Left kidney (tissue), 8 donors: Measurements from ENCODE around the gene POLR3K. TPM values are rescaled to one million over a fixed set of nuclear protein-coding genes. Genes with fewer than 3 reads are reported as not detected.

Source experiments
- DNase-seq: peaks from one replicate; pipeline ENCODE4 v3.0.0-alpha.2; 2013
- long read RNA-seq, 8 donors: transcript quantifications; one replicate each; lab custom pipeline, GENCODE V29; 2026
- polyA plus RNA-seq: library from polyadenylated mRNA; unstranded; fragments of 120-200 nt; gene quantifications from one replicate; pipeline ENCODE4 v1.2.1, GENCODE V29; 2013; ENCODE audit not compliant: insufficient read length

Gene POLR3K
- polyA plus RNA-seq = 14.3 TPM
- long read RNA-seq, donor 1, transcript POLR3K-201 (3 exons, 1,392 nt) = major isoform, 29 of 30 reads
- long read RNA-seq, donor 1, partial matches to known transcripts = 0 of 30 reads
- long read RNA-seq, donor 1, other reads (novel, unspliced or antisense) = 0 of 30 reads
- long read RNA-seq, donor 2, transcript POLR3K-201 (3 exons, 1,392 nt) = major isoform, 22 of 22 reads
- long read RNA-seq, donor 2, partial matches to known transcripts = 0 of 22 reads
- long read RNA-seq, donor 2, other reads (novel, unspliced or antisense) = 0 of 22 reads
- long read RNA-seq, donor 3, transcript POLR3K-201 (3 exons, 1,392 nt) = major isoform, 17 of 91 reads
- long read RNA-seq, donor 3, partial matches to known transcripts = 21 of 91 reads
- long read RNA-seq, donor 3, other reads (novel, unspliced or antisense) = 53 of 91 reads
- long read RNA-seq, donor 4, partial matches to known transcripts = 0 of 1 reads
- long read RNA-seq, donor 4, other reads (novel, unspliced or antisense) = 0 of 1 reads
- long read RNA-seq, donor 5, transcript POLR3K-201 (3 exons, 1,392 nt) = major isoform, 47 of 48 reads
- long read RNA-seq, donor 5, partial matches to known transcripts = 0 of 48 reads
- long read RNA-seq, donor 5, other reads (novel, unspliced or antisense) = 0 of 48 reads
- long read RNA-seq, donor 6, transcript POLR3K-201 (3 exons, 1,392 nt) = major isoform, 24 of 26 reads
- long read RNA-seq, donor 6, partial matches to known transcripts = 0 of 26 reads
- long read RNA-seq, donor 6, other reads (novel, unspliced or antisense) = 0 of 26 reads
- long read RNA-seq, donor 7, transcript POLR3K-201 (3 exons, 1,392 nt) = major isoform, 31 of 32 reads
- long read RNA-seq, donor 7, partial matches to known transcripts = 0 of 32 reads
- long read RNA-seq, donor 7, other reads (novel, unspliced or antisense) = 0 of 32 reads
- long read RNA-seq, donor 8, transcript POLR3K-201 (3 exons, 1,392 nt) = major isoform, 5 of 5 reads
- long read RNA-seq, donor 8, partial matches to known transcripts = 0 of 5 reads
- long read RNA-seq, donor 8, other reads (novel, unspliced or antisense) = 0 of 5 reads

DNA sequence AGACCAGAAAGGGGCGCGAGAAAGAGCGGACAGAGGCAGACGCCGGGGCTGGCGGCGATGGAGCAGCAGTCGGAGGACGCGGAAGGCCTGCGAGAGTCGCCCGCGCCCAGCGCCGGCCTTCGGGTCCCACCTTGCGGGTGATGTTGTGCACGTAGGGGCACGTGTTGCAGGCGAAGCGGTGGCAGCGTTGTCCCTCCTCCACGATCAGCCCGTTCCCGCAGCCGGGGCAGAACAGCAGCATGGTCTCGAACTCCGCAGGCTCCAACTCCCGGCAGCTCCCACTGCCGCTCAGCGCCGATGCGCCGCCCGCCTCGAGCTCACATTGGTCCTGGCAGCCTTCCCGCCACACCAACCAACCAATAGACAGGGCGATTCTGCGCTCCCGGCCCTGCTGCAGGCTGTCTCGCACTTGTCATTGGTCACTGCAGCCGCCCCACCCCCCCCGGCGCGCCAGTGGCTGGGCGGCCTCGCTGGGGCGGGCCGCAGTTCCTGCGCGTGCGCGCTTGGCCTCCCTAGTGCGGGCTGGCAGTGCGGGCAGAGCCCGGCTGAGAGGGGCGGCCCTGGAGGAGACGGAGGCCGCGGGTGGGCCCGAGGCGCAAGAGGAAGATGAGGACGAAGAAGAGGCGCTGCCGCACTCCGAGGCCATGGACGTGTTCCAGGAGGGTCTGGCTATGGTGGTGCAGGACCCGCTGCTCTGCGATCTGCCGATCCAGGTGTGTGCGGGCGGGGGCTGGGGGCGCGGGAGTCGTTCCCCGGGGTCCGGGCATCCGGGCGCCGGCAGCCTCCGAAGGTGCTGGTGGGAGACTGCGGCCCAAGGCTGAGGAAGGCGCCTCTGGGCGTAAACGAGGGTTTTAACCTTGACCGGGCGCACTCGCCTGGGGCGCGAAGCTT is at the start of gene POLR3K, which contains the start of gene SNRNP25:
TSS of gene POLR3K (minus strand) at position 263 of the 891 bp plus-strand sequence. CDS start at position 241, 22 bp downstream.
TSS of gene SNRNP25 (plus strand) at position 483 of the 891 bp plus-strand sequence. CDS start at position 672, 189 bp downstream.
- DNase-seq = peak; percentile 96

DNA sequence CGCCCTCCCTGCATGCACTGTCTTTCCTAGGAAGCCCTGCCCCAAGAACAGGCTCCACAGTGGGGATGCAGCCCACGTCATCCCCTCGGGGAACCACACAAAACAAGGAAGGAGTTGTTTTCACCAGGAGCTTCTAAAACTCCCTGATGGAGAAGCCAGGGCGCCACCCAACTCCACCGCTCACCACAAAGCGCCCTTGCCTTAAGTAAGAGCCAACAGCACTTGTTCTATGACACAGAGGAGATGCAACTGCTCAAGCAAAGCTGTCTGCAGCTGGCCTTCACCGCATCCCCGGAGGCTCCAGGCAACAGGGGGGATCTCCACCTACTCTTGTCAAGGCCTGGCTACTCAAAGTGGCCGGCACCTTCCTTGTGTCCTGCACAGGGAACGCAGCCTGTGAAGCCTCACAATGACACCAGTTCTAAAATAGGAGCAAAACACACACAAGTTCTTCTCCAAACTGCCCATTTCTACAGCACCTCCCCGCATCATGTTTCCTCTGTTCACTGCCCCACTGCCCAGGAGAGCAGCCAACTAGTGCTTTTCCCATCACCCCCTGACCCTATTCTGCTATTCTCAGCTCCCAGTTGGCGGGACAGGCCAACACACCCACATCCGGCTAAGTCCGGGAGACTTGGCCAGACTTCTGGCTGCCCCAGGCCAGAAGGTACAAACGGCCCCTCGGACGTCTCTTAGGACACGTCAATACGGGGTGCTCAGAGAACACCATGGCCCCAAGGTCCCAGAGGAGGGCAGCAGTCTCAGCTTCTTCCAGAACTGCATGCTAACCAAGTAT is 48.9 kb upstream of the POLR3K start:
- no peak for DNase-seq

- no peak for DNase-seq
Measured at GRCh38 chr16:101586-101985, 48.2 kb upstream of the POLR3K start.

DNA sequence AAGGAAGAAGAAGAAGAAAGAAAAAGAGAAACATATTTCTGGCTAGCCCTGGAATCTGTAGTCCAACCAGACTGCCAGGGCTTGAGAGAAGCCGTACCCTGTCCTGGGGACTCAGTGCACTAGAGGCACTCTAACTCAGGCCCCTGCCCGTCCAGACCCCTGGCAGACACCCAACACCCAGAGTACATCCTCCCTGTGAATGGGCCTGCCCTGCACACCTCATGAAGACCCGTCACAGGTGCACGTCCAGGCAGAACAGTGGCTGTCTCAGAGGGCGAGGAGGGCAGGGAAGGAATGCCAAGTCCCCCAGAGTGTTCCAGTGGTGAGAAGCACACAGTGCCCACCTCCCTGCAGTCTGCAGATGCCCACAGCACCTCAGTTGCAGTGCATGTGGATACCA is 47.6 kb upstream of the POLR3K start:
- DNase-seq = no peak

- DNase-seq = no peak
Measured at GRCh38 chr16:97822-98221, 44.4 kb upstream of the POLR3K start.

GRCh38 chr16:96935-97381 is 43.5 kb upstream of the POLR3K start:
- DNase-seq = no peak

GRCh38 chr16:94918-95265 is 41.5 kb upstream of the POLR3K start:
- no peak for DNase-seq

DNA sequence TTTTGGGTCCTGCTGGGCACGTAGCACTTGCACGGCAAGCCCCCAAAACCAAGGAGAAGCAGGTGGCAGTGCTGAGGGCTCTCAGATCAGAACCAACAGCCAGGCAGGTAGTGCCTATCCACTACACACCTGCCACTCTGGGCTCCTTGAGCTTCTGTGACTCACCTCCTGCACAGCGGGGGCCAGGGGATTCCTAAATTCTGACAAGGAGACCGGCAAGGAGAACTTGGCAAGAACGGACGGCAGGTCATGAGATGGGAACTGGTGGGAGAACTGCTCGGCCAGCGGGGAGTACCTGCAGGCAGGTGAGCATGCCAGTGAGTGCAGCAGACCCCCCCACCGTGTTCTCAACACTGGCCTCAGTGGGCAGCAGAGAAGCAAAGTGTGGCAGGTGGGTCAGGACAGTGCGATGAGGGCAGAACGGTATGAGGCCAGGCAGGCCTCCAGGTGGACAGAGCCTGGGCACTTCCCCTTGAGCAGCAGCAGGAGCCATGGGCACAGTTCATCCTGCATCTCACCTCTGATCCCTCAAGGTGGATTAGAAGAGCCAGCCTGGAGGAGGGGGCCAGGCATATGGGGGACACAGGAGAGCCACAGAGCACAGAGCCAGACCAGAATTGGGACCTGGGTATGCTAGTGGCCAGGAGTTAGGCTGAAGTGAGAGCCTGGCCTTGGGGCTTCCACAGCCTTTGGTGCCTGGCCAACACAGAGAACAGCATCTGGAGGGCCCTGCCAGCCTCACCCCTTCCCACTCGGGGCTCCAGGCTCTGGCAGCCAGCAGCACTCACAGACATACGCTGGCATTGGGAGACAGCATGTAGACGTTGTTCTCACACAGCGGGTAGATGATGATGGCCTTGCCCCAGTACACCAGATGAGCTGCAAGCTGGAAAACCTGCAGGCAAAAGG is 39.3 kb upstream of the POLR3K start:
- no peak for DNase-seq

DNA sequence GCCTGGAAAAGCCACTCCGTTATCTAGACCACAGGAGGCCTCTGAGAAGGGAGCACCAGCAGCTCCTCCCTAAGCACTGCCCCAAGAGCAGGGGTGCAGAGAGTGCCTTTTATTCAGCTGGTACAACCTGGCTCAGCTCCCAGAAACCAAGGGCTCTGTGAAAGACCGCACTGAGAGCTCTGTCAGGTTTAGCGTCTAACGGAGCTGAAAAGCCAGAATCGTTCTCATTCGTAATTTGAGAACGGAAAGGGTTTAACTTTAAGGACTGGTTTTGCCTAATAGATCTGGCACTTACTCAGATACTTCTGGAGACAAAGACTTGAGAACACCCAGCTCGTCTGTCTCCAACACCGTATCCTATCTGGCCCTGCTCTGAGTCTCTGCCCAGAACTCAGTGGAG is 38.1 kb upstream of the POLR3K start:
- no peak for DNase-seq

GRCh38 chr16:89391-90302 is 36.2 kb upstream of the POLR3K start:
- no peak for DNase-seq

- no peak for DNase-seq
Measured at GRCh38 chr16:88613-89012, 35.2 kb upstream of the POLR3K start.

- no peak for DNase-seq
Measured at GRCh38 chr16:86483-86952, 33.1 kb upstream of the POLR3K start.

DNA sequence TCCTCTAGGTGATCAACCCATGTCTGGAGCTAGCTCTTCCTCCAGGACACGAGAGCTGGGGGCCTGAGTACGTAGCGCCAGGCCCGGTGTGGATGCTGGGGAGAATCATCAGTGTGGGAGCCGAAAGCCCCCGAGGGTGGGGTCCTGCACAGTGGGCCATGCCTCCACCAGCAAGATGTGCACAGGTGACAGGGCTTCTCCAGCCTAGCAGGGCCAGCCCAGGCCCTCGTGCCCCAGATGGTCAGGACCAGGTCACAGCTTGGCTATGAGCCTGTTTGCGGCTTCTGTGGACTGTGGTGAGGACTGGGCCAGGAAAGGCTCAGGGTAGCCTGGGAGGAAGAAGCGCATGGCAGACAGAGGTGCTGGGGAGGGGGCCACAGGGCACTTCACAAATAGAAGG is 32.5 kb upstream of the POLR3K start:
- no peak for DNase-seq

DNA sequence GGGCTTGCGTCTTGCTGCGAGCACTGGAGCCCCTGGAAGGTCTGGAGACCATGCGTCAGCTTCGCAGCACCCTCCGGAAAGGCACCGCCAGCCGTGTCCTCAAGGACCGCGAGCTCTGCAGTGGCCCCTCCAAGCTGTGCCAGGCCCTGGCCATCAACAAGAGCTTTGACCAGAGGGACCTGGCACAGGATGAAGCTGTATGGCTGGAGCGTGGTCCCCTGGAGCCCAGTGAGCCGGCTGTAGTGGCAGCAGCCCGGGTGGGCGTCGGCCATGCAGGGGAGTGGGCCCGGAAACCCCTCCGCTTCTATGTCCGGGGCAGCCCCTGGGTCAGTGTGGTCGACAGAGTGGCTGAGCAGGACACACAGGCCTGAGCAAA is 32.0 kb upstream of the POLR3K start:
- no peak for DNase-seq

GRCh38 chr16:84718-85406 is 31.5 kb upstream of the POLR3K start:
- DNase-seq = no peak

DNA sequence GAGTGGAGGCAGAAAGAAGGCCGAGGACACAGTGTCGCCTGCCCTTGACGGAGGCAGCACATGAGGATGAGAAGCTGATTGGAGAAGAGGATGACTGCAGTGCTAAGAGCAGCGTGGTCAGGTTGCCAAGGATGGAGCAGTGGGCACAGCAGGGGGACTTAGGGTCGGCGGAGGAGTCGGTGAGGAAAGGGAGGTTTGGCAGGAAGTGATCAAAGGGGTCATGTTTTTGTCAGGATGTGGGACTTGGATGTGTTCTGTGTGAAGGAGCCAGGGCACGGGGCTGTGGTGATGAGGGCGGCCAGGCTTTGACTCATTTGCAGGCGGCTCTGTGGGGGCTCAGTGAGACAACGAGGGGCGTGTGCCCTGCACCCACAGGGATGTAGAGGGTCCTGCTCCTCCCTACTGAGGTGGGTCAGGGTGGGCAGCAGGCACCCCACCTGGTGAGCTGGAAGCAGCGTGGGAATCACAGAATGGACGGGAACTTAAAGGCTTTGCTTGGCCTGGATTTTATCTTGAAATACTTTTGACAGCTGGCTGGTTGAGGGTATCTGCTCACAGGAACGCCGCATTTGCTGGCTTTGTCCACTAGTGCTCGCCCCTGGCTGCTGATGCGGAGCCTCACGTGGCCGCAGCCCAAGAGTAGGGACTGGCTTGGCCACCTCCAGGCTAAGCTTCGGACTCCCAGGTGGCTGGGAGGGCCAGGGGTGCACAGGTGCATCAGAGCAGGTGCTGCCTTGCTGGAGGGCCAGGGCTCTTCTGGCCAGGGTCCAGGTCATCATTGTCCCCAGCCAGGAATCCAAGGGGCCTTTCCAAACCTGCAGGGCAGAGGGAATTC is 30.6 kb upstream of the POLR3K start:
- no peak for DNase-seq
